Retinal pigment epithelial cell (primary cell): ENCODE data around the gene KTN1.
A peak's percentile ranks its signal among the peaks of the same experiment; 100 is the strongest.

Experiments
- DNase-seq: peaks from one replicate; pipeline ENCODE4 v3.0.0-alpha.2; 2010; ENCODE audit warnings: low read depth
- H3K4me3 ChIP-seq: 2 replicates; pipeline ENCODE4 v1.5.1; 2011; ENCODE audit warnings: mild to moderate bottlenecking, low read length, control low read depth, moderate library complexity
- TF ChIP-seq, protein P1 (sequence below): conservative IDR thresholded peaks from 2 replicates; pipeline ENCODE4 v1.5.1; 2011; ENCODE audit warnings: low read depth, low read length, control low read depth, inconsistent platforms

Gene KTN1

GRCh38 chr14:55701638-55702037 is 121.6 kb downstream of the KTN1 start:
- TF ChIP-seq, protein P1, sequence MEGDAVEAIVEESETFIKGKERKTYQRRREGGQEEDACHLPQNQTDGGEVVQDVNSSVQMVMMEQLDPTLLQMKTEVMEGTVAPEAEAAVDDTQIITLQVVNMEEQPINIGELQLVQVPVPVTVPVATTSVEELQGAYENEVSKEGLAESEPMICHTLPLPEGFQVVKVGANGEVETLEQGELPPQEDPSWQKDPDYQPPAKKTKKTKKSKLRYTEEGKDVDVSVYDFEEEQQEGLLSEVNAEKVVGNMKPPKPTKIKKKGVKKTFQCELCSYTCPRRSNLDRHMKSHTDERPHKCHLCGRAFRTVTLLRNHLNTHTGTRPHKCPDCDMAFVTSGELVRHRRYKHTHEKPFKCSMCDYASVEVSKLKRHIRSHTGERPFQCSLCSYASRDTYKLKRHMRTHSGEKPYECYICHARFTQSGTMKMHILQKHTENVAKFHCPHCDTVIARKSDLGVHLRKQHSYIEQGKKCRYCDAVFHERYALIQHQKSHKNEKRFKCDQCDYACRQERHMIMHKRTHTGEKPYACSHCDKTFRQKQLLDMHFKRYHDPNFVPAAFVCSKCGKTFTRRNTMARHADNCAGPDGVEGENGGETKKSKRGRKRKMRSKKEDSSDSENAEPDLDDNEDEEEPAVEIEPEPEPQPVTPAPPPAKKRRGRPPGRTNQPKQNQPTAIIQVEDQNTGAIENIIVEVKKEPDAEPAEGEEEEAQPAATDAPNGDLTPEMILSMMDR = no peak
- DNase-seq = peak; percentile 17
- no peak overlapping the region for H3K4me3 ChIP-seq

GRCh38 chr14:55702511-55702910 is 122.5 kb downstream of the KTN1 start:
- DNase-seq = no peak
- no peak overlapping the region for H3K4me3 ChIP-seq
- TF ChIP-seq, protein P1 = no peak

GRCh38 chr14:55704654-55705053 is 124.6 kb downstream of the KTN1 start:
- DNase-seq = no peak
- TF ChIP-seq, protein P1 = no peak
- no peak overlapping the region for H3K4me3 ChIP-seq

DNA sequence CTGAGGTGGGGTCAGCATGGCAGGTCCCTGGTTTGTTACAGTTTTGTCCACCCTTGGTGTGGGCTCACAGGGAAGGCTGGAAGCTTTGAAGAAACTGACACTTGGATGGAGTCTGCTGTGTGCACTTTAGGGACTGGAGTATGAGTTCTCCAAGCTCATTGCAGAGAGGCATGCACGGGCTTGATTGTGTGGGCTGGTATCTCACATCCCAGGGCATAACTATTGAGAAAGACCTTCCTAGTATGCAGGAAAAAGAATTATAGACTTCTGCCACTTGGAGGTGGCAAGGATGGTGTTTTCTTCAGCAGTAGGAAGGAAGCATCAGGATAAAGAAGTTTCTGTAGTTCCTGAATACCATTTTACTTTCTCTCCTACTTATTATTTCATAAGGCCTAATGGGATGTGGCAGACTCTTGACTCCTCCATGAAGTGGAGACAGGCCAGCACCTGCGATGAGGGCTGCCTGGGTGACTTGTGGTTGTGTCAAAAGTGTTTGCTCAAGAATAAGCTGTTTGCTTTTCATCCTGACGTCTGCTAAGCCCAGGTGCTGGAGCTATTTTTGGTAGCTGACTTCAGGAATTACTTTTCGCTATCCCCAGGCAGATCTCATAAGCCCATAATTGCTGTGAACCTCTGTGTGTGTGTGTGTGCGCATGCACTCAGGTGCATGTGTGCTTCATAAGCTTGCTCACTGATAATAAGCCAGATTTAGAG is 125.8 kb downstream of the KTN1 start:
- TF ChIP-seq, protein P1 = no peak
- no peak overlapping the region for H3K4me3 ChIP-seq
- no peak for DNase-seq

DNA sequence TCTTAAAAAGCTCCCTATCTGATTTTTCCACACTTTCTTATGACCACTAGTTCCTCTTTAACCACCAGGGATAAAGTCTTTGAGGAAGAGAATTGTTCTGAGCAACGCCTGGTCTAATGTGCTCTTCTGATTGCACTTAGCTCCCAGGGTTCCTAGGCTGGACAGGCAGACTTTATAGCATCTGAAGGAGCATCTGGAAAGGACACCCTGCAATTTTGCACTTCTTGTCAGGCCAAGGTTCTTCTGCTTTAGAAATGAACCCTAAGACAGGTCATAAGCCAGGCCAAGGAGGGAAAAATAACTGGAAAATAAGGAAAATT is 126.3 kb downstream of the KTN1 start:
- DNase-seq = no peak
- TF ChIP-seq, protein P1 = no peak
- no peak overlapping the region for H3K4me3 ChIP-seq

DNA sequence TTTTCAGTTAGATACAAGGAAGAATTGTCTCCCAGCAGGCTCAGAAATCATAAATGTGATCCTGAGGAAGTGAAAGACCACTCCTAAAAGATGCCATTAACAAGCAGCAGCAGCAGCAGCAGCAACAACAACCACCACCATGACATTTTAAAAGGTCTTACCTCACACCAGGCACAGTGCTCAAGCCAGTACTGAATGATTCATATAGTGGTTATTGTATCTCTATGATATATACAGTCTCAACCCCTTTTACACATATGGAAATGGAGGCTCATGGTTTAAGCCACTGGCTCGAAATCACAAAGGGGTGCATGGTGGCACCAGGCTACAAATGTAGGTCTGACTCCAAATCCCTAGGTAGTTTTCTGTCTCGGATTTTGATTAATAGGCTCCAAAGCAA is 126.9 kb downstream of the KTN1 start:
- no peak for DNase-seq
- H3K4me3 ChIP-seq = no peak overlapping the region
- TF ChIP-seq, protein P1 = no peak

- no peak for DNase-seq
- no peak overlapping the region for H3K4me3 ChIP-seq
- TF ChIP-seq, protein P1 = peak; percentile 71
These were observed 127.4 kb downstream of the KTN1 start for GRCh38 chr14:55707365-55707804.
